GM12878 (cell line): ENCODE measurements around the gene FXYD4.

Source experiments
- ATF3 ChIP-seq: IDR thresholded peaks from 2 replicates; pipeline ENCODE4 v1.6.1; 2011; ENCODE audit warnings: low read depth, mild to moderate bottlenecking, low read length, moderate library complexity, borderline replicate concordance; ENCODE audit errors: extremely low read depth
- E4F1 ChIP-seq: fragments of 450-650 bp; IDR thresholded peaks from 2 replicates; pipeline ENCODE4 v1.6.1; 2018; ENCODE audit warnings: borderline replicate concordance, mild to moderate bottlenecking; ENCODE audit not compliant: partially characterized antibody
- ESRRA ChIP-seq: IDR thresholded peaks from 2 replicates; pipeline ENCODE4 v1.6.1; 2012; ENCODE audit warnings: mild to moderate bottlenecking, low read length, improper control_type of control experiment
- POLR2A ChIP-seq: IDR thresholded peaks from 2 replicates; pipeline ENCODE4 v1.6.1; 2011; ENCODE audit warnings: low read depth, mild to moderate bottlenecking, low read length
- TBL1XR1 ChIP-seq: IDR thresholded peaks from 2 replicates; pipeline ENCODE4 v1.6.1; 2012; ENCODE audit warnings: low read depth, low read length, improper control_type of control experiment
- YY1 ChIP-seq: IDR thresholded peaks from 2 replicates; pipeline ENCODE4 v1.6.1; 2011; ENCODE audit warnings: low read depth, mild to moderate bottlenecking, low read length
- TF ChIP-seq, protein P1 (sequence below), 3 experiments: IDR thresholded peaks in 2 of 3; conservative IDR thresholded peaks in 1 of 3; 2 replicates each; pipeline ENCODE4 v1.5.1; 2011; ENCODE audit warnings: low read depth in 3 of 3, low read length in 3 of 3, mild to moderate bottlenecking in 3 of 3, control low read depth in 2 of 3, moderate library complexity in 2 of 3, inconsistent platforms in 1 of 3, mixed read lengths in 1 of 3; ENCODE audit not compliant: control insufficient read depth in 2 of 3, insufficient read depth in 1 of 3; ENCODE audit errors: extremely low read depth in 1 of 3

GRCh38 chr10:43410345-43410744 lies 38.9 kb downstream of the FXYD4 start:
- TF ChIP-seq, protein P1, sequence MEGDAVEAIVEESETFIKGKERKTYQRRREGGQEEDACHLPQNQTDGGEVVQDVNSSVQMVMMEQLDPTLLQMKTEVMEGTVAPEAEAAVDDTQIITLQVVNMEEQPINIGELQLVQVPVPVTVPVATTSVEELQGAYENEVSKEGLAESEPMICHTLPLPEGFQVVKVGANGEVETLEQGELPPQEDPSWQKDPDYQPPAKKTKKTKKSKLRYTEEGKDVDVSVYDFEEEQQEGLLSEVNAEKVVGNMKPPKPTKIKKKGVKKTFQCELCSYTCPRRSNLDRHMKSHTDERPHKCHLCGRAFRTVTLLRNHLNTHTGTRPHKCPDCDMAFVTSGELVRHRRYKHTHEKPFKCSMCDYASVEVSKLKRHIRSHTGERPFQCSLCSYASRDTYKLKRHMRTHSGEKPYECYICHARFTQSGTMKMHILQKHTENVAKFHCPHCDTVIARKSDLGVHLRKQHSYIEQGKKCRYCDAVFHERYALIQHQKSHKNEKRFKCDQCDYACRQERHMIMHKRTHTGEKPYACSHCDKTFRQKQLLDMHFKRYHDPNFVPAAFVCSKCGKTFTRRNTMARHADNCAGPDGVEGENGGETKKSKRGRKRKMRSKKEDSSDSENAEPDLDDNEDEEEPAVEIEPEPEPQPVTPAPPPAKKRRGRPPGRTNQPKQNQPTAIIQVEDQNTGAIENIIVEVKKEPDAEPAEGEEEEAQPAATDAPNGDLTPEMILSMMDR (IDR thresholded peaks at IDR 0.05 in 2 of 3, conservative IDR thresholded peaks at IDR 0.05 in 1 of 3; ENCODE audit: control insufficient read depth in 2 of 3, extremely low read depth in 1 of 3, insufficient read depth in 1 of 3, low read depth in 3 of 3, low read length in 3 of 3), result no peak
- TF ChIP-seq ESRRA (no peak), YY1 (no peak), POLR2A (no peak), TBL1XR1 (no peak), E4F1 (no peak), ATF3 (no peak)
